GM21723 (cell line): Measurements from ENCODE around the gene TMEM245.

Source experiments
- ATAC-seq: cut with Tn5 transposase; IDR thresholded peaks from one replicate; pipeline ENCODE4 v1.9.1; 2021; ENCODE audit warnings: mild to moderate bottlenecking, moderate library complexity; ENCODE audit not compliant: unreplicated experiment

Gene TMEM245

DNA sequence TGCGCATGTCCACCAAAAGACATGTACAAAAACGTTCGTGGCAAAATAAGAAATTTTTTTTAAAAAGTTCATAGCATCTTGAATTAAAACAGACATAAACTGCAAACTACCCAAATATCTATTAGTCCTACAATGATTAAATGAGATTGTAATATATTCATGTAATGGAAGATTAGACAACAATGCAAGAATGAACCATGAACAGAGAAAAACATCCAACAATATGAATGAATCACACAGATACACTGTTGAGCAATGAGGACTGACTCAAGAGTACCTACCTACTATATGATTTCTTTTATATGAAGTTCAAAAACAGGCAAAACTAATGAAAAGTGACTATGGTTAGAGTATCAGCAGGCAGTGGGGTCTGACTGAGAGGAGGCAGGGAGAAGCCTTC, 88.5 kb downstream of the TMEM245 start:
- ATAC-seq = no peak

DNA sequence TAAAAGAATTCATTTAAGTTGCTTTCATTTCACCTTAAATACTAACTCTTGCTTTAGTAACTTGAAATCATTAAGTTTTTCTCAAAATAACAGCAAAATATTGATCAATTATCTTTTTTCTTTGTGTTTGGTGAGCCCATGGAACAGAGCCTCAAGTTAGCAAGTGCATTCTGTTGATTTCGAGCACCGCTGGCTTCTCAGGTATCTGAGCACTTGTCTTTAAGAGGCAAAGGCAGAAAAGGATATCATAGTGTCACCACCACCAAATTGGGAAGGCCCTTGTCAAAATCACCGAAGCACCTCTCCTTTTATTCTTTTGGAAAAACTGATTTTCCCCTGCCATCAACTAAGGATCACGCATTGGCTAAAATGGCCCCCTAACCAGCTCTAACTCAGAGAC, 89.3 kb downstream of the TMEM245 start:
- ATAC-seq = no peak

DNA sequence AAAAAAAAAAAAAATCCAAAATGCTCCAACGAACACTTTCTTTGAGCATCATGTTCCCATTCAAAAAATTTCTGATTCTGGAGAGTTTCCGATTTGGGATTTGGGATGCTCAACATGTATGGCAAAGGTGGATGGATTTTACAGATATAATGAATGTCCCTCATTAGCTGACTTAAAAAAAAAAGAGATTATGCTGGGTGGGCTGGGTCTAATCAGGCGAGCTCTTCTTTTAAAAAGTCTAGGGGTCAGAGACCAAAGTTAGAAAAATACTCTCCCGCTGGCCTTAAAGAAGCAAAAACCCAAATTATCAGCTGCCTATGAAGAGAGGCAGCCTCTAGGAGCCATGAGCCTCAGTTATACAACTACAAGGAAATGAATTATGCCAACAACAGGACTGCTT, 91.3 kb downstream of the TMEM245 start:
- no peak for ATAC-seq

GRCh38 chr9:109027176-109027575, 92.6 kb downstream of the TMEM245 start:
- no peak for ATAC-seq

DNA sequence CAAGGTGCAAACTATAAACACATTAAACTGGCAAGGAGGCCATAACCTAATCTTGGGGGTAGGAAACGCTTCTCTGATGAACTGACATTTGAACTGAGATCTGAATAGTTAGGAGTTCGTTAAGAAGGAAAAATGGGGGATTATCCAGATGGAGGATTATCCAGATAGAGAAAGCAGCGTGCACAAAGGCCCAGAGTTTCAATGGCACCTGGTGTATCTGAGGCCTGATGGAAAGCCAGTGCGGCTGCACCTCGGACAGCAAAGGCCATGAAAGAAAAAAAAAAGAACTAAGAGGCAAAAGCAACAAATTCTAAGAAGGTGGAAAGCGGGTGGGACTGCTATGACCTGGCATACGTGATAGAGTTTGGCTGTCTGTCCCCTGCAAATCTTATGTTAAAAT, 93.4 kb downstream of the TMEM245 start:
- no peak for ATAC-seq

DNA sequence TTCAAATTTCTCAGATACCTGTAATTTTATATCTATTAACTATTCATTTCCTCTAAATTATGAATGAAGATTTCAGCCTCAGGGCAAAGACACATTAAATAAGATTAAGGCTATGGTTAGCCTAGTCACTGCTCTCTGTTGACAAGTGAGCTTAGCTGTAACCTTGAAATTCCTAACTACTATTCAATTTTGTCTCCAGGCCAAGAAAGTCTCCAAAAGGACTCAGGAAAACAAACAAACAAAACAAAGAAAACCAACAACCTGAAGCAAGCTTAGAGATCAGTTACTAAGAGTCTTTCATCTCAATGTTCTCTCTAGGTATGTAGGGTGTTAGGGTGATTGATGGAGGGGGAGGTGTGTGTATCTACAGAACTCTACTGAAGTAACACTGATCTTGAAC, 96.9 kb downstream of the TMEM245 start:
- no peak for ATAC-seq

GRCh38 chr9:109020581-109021511, 98.9 kb downstream of the TMEM245 start:
- ATAC-seq = no peak

DNA sequence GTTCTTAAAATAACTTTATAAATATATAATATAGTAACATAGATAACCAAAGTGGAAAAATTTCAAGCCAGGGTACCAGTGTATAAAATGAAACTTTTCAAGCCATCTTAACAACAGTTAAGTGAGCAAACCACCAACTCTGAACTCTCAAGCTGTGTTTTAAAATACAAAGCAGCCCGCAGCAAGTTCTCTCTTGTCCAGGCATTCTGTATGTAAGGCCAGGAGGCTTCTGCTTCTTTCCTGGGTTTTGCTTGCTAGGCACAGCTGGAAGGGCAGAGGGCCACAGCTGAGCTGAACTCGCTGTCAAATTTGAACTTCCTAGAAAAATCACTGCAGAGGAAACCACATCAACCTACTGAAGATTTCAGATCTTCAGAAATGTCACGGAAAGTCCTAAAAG, 99.6 kb downstream of the TMEM245 start:
- ATAC-seq = no peak

GRCh38 chr9:109019420-109019819, 100.3 kb downstream of the TMEM245 start:
- no peak for ATAC-seq

- ATAC-seq = peak; percentile 38
Observed at GRCh38 chr9:109017493-109017892, 102.3 kb downstream of the TMEM245 start.

DNA sequence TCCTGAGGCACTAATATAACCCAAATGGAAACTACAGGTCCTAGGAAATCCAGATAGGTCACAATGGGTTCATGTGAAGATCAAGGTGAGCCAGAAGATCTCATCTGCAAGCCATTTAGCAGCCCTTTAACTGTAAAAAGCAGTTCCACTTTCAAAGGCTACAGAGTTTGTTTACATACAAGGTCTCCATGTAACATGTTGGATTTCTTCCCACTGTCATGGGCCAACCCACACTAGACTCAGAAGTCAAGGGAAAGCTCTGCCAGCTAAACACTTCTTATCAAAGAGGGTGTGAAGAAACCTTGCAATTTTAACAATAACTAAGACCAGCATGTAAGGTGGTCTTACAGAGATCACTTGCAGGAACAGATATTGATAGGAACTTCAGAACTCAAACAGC, 102.7 kb downstream of the TMEM245 start:
- ATAC-seq = no peak

DNA sequence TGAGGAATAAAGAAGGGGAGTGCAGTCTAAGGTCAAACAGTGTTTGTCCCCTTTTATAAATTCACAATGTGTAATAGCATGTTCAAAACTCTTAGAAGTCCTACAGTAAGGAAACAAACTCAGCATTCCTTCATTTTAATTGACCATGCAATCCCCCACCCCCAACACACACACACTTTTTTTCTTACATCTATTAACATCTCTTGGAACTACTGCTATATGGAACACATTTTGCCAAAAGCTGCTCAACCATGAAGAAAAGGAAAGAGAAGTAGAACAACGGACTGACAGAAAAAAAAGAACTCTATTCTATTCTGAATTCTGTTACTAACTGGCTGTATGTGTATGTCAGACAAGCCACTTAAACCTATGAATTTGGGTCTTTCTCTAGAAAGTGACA, 103.6 kb downstream of the TMEM245 start:
- ATAC-seq = no peak

- no peak for ATAC-seq
Observed at GRCh38 chr9:109014608-109015280, 105.0 kb downstream of the TMEM245 start.

DNA sequence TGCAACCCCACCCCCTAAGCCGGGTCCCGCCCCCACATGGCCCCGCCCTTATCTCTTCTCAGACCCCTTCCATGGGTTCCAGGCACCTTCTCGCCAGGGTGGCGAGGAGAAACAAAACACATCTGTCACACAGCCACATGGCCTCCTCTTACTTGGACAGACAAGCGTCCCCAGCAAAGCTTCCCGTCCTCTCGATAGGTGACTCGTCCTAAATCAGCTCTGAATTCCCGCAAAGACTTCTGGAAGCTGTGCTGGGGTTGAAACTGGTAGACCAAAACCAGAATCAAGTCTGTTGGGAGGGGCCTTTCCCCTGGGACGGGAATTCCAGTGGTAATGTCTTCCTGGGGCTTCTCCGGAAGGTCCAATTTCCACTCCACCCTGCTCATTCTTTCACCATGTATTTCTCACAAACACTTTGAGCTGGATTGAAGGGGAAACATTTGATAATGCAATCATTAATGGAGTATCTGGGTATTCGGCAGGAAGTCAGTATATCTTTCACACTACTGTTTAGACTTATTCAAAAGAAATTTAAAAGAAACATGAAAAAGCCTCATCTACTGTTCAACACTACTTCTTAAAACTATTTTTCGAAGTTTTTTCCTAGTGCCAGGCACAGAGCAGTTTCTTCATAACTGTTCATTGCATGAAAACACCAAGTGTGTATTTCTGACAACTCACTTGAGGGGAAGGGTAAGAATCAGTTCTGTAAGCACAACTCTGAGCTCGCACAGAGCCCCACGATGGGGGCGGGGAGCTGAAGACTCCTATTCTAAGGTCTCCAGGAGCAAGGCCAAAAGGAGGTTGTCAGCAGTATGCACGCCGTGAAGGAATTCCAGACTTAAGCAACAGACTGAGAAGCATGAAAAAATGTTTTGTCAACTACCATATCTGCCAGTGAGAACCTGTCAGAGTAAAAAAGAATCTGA, 105.8 kb downstream of the TMEM245 start:
- no peak for ATAC-seq

GRCh38 chr9:109012876-109013678, 106.7 kb downstream of the TMEM245 start, which contains the start of gene CTNNAL1:
Gene CTNNAL1, minus strand, starts transcription at chr9:109013499. Its CDS starts 57 bp downstream, at chr9:109013442.
- peak; percentile 74 for ATAC-seq

DNA sequence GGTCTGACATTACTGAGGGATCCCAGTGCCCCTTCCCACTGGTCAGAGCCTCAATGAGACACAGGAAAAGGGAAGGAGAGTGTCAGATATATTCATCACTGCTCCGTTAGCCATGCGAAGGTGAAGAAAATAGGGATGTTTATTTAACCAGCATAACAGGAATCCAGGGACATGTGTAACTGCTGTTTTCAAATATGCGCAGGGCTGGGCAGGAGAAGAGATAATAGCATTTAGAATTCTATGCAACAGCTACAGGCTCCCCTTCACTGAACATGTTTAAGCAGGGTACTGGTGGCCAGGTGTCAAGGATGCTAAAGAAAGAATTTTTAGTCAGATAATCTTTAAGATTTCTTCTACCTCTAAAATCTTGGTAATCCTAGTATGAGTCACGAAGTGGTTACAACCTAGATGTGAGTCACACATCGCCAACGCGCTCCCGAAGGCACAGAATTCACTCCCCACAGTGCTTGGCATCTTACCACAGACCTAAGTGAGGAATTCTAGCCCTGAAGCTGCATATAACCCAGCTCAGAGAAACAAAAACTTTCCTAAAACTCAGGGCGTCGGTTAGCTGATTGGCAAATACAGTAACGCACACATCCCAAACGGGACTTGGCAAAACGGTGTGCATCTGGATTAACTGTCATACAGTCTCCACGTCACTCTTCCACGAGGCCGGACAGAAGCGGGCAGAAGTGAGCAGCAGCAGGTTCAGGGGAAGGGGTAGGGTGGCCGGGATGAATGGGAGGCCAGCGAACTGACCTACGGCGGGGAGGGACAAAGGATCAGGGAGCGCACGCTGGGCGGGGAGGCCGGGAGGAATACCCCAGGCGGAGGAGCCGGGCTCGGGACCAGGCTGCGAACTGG, 107.5 kb downstream of the TMEM245 start:
- ATAC-seq = peak; percentile 33

DNA sequence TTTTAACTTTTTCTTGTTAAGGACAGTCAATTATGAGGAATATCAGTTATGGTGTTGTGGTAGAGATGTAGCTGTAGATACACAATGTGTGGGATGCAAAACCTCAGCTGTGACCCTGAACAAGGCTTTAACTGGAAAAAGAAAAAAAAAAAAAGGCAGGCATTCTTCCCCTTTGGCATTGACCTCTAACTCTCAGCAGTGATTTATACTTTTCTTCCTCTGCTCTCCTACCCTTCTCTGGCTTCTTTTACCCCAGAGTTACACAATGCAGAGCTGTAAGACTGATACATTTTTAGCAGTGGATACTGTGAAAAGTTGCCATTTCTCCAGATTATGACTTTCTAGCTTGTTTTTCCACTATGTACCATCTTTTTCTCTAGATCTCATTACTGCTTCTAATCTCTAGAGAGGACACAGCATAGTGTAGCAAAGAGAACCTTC, 108.5 kb downstream of the TMEM245 start:
- ATAC-seq = no peak

DNA sequence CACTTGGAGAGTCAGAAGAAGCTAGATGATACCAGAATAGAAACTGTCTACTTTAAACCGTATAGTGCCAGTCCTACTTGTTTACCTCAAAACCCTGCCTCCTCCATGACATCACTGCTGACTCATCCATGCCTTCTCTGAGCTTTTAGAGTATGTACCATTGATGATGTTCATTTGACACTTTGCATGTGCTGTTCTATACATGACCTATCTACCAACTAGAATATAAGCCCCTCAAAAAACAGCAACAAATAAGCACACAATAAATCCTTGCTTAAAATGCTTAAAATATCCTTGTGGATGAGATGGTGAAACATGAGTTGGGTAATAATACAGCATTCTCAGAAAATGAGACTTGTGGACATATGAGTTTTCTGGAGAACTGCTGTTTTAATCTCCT, 109.0 kb downstream of the TMEM245 start:
- ATAC-seq = peak; percentile 39

GRCh38 chr9:109005678-109006077, 114.1 kb downstream of the TMEM245 start:
- ATAC-seq = no peak
